GM12878 (cell line): Measurements from ENCODE around the gene TSKU. TPM values are rescaled to one million over a fixed set of nuclear protein-coding genes. Genes with fewer than 3 reads are reported as not detected.

Source experiments
- ATAC-seq: fragments of 200-7000 bp; cut with Tn5 transposase; 3 replicates; pipeline ENCODE4 v1.9.1; 2020; ENCODE audit warnings: mild to moderate bottlenecking, moderate library complexity
- BruUV-seq: library from RNA; stranded (reverse); fragments of 400-500 nt; replicated peaks from 2 replicates; lab custom pipeline; 2021; lab: Mats Ljungman, UMichigan
- CTCF ChIA-PET: fragments of 300-600 bp; sonication (Branson Sonifier 250); formaldehyde crosslinking; extraction: SDS; loops from one replicate; lab custom pipeline; 2021; ENCODE audit warnings: inconsistent platforms; lab: Yijun Ruan, JAX
- POLR2A ChIA-PET: fragments of 350-600 bp; formaldehyde crosslinking; extraction: SDS; loops from one replicate; lab custom pipeline; 2021; ENCODE audit warnings: inconsistent platforms; lab: Charles Lee
- RAD21 ChIA-PET: fragments of 300-600 bp; sonication (Branson Sonifier 250); formaldehyde crosslinking; loops from one replicate; lab custom pipeline; 2023; ENCODE audit warnings: antibody characterized with exemption; ENCODE audit not compliant: unreplicated experiment; lab: Charles Lee
- SMC1A ChIA-PET: fragments of 300-600 bp; sonication (Branson Sonifier 250); formaldehyde crosslinking; loops from one replicate; lab custom pipeline; 2023; ENCODE audit not compliant: unreplicated experiment, uncharacterized antibody; lab: Charles Lee
- DNase-seq: peaks from one replicate; pipeline ENCODE4 v3.0.0-alpha.2; 2011; ENCODE audit warnings: low read depth, low spot score
- FAIRE-seq: peaks from 3 replicates; lab custom pipeline; 2011; peaks lifted over from hg19 to GRCh38; lab: Jason Lieb, UNC
- H2AFZ ChIP-seq: 2 replicates; pipeline ENCODE4 v1.6.0; 2011; ENCODE audit warnings: low read depth, low read length, control low read depth; ENCODE audit not compliant: control insufficient read depth
- H3K27ac ChIP-seq: 2 replicates; pipeline ENCODE4 v1.5.1; 2011; ENCODE audit warnings: control low read depth; ENCODE audit not compliant: control insufficient read depth, insufficient read depth
- H3K27me3 ChIP-seq, 2 experiments: replicated peaks in 1 of 2; 2 replicates each; pipeline versions ENCODE4 v1.6.0 to v1.6.1; 2011; ENCODE audit warnings: low read length in 1 of 2; ENCODE audit not compliant: control insufficient read depth in 2 of 2, insufficient read depth in 2 of 2
- H3K36me3 ChIP-seq, 2 experiments: 2 replicates each; pipeline ENCODE4 v1.5.1; 2011; ENCODE audit warnings: low read length in 1 of 2; ENCODE audit not compliant: control insufficient read depth in 2 of 2, insufficient read depth in 2 of 2
- H3K4me1 ChIP-seq: 2 replicates; pipeline ENCODE4 v1.6.1; 2011; ENCODE audit warnings: mild to moderate bottlenecking, low read length, moderate library complexity, mixed read lengths; ENCODE audit not compliant: control insufficient read depth, insufficient read depth
- H3K4me2 ChIP-seq: 2 replicates; pipeline ENCODE4 v1.6.0; 2011; ENCODE audit warnings: control low read depth; ENCODE audit not compliant: control insufficient read depth, insufficient read depth
- H3K4me3 ChIP-seq: fragments of 200-600 bp; sonication (generic); 2 replicates; pipeline ENCODE4 v1.5.1; 2016
- H3K79me2 ChIP-seq: 2 replicates; pipeline ENCODE4 v1.6.0; 2011; ENCODE audit warnings: low read length; ENCODE audit not compliant: control insufficient read depth, insufficient read depth
- H3K9ac ChIP-seq: 2 replicates; pipeline ENCODE4 v1.8.0; 2011; ENCODE audit warnings: low read length, control low read depth, mixed read lengths; ENCODE audit not compliant: control insufficient read depth, insufficient read depth
- H3K9me3 ChIP-seq: replicated peaks from 3 replicates; pipeline ENCODE4 v1.5.1; 2011; ENCODE audit warnings: mild to moderate bottlenecking, low read length; ENCODE audit not compliant: control insufficient read depth, insufficient read depth
- H4K20me1 ChIP-seq: 2 replicates; pipeline ENCODE4 v1.6.0; 2011; ENCODE audit not compliant: control insufficient read depth, insufficient read depth
- ATF3 ChIP-seq: IDR thresholded peaks from 2 replicates; pipeline ENCODE4 v1.6.1; 2011; ENCODE audit warnings: low read depth, mild to moderate bottlenecking, low read length, moderate library complexity, borderline replicate concordance; ENCODE audit errors: extremely low read depth
- BRCA1 ChIP-seq: IDR thresholded peaks from 2 replicates; pipeline ENCODE4 v1.6.1; 2011; ENCODE audit warnings: low read depth, low read length, improper control_type of control experiment
- CREM ChIP-seq: IDR thresholded peaks from 2 replicates; pipeline ENCODE4 v1.6.1; 2014; ENCODE audit warnings: antibody characterized with exemption, low read depth
- MYC ChIP-seq: IDR thresholded peaks from 2 replicates; pipeline ENCODE4 v1.6.1; 2011; ENCODE audit warnings: mild to moderate bottlenecking, low read length, moderate library complexity, inconsistent platforms; ENCODE audit not compliant: insufficient read depth, insufficient replicate concordance, insufficient read length, severe bottlenecking
- REST ChIP-seq: IDR thresholded peaks from 2 replicates; pipeline ENCODE4 v1.6.1; 2012; ENCODE audit warnings: mild to moderate bottlenecking, low read depth, low read length
- SMC3 ChIP-seq: IDR thresholded peaks from 2 replicates; pipeline ENCODE4 v1.6.1; 2011; ENCODE audit warnings: low read length, improper control_type of control experiment, borderline replicate concordance
- SRF ChIP-seq, 2 experiments: IDR thresholded peaks; 2 replicates each; pipeline ENCODE4 v1.6.1; 2011; ENCODE audit warnings: low read depth in 2 of 2, low read length in 2 of 2, mild to moderate bottlenecking in 1 of 2, moderate library complexity in 1 of 2
- USF1 ChIP-seq: IDR thresholded peaks from 2 replicates; pipeline ENCODE4 v1.6.1; 2011; ENCODE audit warnings: borderline replicate concordance, low read depth, mild to moderate bottlenecking, moderate library complexity, mixed read lengths, low read length; ENCODE audit not compliant: insufficient read depth; ENCODE audit errors: extremely low read length
- ZBTB40 ChIP-seq: fragments of 450-650 bp; IDR thresholded peaks from 2 replicates; pipeline ENCODE4 v1.6.1; 2016; ENCODE audit warnings: mild to moderate bottlenecking, moderate library complexity, borderline replicate concordance
- whole genome bisulfite sequencing: methylation state at CpG from one replicate; pipeline ENCODE4 v1.1.6; 2016; ENCODE audit warnings: low lambda C conversion rate; ENCODE audit not compliant: insufficient replicate concordance, insufficient coverage; ENCODE audit errors: missing lambda C conversion rate; 5-methylcytosine and 5-hydroxymethylcytosine counted together
- in situ Hi-C: fragments of 300-500 bp; cut with MboI; formaldehyde crosslinking; loops from 9 replicates; pipeline ENCODE4 v1.14.3; 2018; ENCODE audit warnings: mixed read lengths
- intact Hi-C: fragments of 100-400 bp; cut with micrococcal nuclease; formaldehyde crosslinking; loops from one replicate; pipeline ENCODE4 v1.14.2; 2022; ENCODE audit not compliant: unreplicated experiment
- polyA plus RNA-seq, 11 experiments: library from polyadenylated mRNA; depleted of rRNA in 4 of 11; unstranded in 6 of 11; stranded (reverse) in 5 of 11; fragments of >200 nt; fragmentation: Nextera tagmentation in 4 of 11; fragmentation: Illumina TruSeq in 1 of 11; extraction: Ambion mirVana in 4 of 11; extraction: Trizol in 1 of 11; gene quantifications; 1 replicate in 1 of 11; 2 replicates in 10 of 11; pipeline versions ENCODE4 v1.2.1 to v1.2.3, GENCODE V29; 2011 to 2016; ENCODE audit warnings: inconsistent platforms in 2 of 11, missing spikeins in 2 of 11, low read depth in 1 of 11
- total RNA-seq, 4 experiments: library from RNA; depleted of rRNA in 3 of 4; stranded (reverse); fragments of >200 nt in 3 of 4; fragmentation: Illumina TruSeq in 1 of 4; extraction: Trizol in 1 of 4; gene quantifications; 2 replicates each; pipeline versions ENCODE4 v1.2.1 to v1.2.3, GENCODE V29; 2013 to 2021

The TSKU gene
- total and polyA plus RNA-seq, 10 of the 15 experiments (the other 5 are each of a cell fraction or from before 2014, with no cell fraction given): 0.04 to 1.5 (median 0.62) TPM

GRCh38 chr11:76753950-76754349, 29.2 kb upstream of the TSKU start (continued):
- TF ChIP-seq ZBTB40: no peak
- TF ChIP-seq, all 136 proteins: peak for 0

- Histone ChIP-seq H4K20me1 (no peaks in the 10 kb centered on the region; the same call in 1 of the 2 replicates), H3K27me3 (peaks cover 0 to 1% of the 10 kb centered on the region in 2 experiments; a peak in 2 of 4 replicates), H3K79me2 (no peaks in the 10 kb centered on the region), H3K4me3 (no peak overlapping the region), H3K9me3 (no peaks in the 10 kb centered on the region), H2AFZ (no peak overlapping the region), H3K9ac (no peak overlapping the region), H3K4me2 (no peak overlapping the region), H3K36me3 (no peaks in the 10 kb centered on the region), H3K27ac (no peak overlapping the region), H3K4me1 (no peaks in the 10 kb centered on the region)
- BruUV-seq: no TSS peak
- in situ Hi-C loops (no loop called here), intact Hi-C loops (no loop called here)
- 35% methylated on average over 6 of the region's 6 CpGs for WGBS
- DNase-seq (no peak), FAIRE-seq (no peak), ATAC-seq (no peak)
- ChIA-PET POLR2A (no interaction called here), CTCF (interaction anchor here (1.0 kb wide), 1 partner anchor 162 kb away, joined by 3 read pairs; no protein-coding TSS in a partner anchor), RAD21 (no interaction called here), SMC1A (no interaction called here)
- TF ChIP-seq ATF3 (no peak), SRF (IDR thresholded peaks at IDR 0.05; ENCODE audit: low read depth in 2 of 2, low read length in 2 of 2) (no peak), USF1 (no peak), REST (no peak), CREM (no peak), SMC3 (no peak), MYC (no peak), BRCA1 (no peak)
Observed at GRCh38 chr11:76756341-76756741, 26.8 kb upstream of the TSKU start.
